HEK293 (cell line): ENCODE measurements around the gene RFESD.

Experiments used
- CTCF ChIA-PET: fragments of 350-600 bp; formaldehyde crosslinking; extraction: SDS; loops from one replicate; lab custom pipeline; 2021; ENCODE audit warnings: antibody characterized with exemption; lab: Yijun Ruan, JAX
- POLR2A ChIA-PET: fragments of 300-600 bp; formaldehyde crosslinking; extraction: SDS; loops from one replicate; lab custom pipeline; 2020; ENCODE audit warnings: antibody characterized with exemption, inconsistent platforms; lab: Yijun Ruan, JAX
- H3K27ac ChIP-seq: fragments of 200-500 bp; sonication (Bioruptor generic); 2 replicates; pipeline ENCODE4 v1.5.1; 2014; ENCODE audit warnings: low read depth, low read length, control low read depth, inconsistent platforms; ENCODE audit errors: extremely low read depth
- H3K36me3 ChIP-seq, 2 experiments: fragments of 200-500 bp in 1 of 2; sonication (Bioruptor generic) in 1 of 2; 1 replicate in 1 of 2; 2 replicates in 1 of 2; pipeline ENCODE4 v1.5.1; 2014 to 2017; ENCODE audit warnings: inconsistent platforms in 2 of 2, low read length in 2 of 2; ENCODE audit not compliant: control insufficient read depth in 2 of 2, insufficient read depth in 1 of 2
- H3K4me1 ChIP-seq: fragments of 200-500 bp; sonication (Bioruptor generic); 2 replicates; pipeline ENCODE4 v1.5.1; 2014; ENCODE audit warnings: mild to moderate bottlenecking, low read length, inconsistent platforms; ENCODE audit not compliant: control insufficient read depth, insufficient read depth
- H3K4me3 ChIP-seq: 2 replicates; pipeline ENCODE4 v1.5.1; 2011; ENCODE audit warnings: low read depth, mild to moderate bottlenecking, control low read depth, low read length, moderate library complexity
- H3K9me3 ChIP-seq: fragments of 200-500 bp; sonication (Bioruptor generic); 2 replicates; pipeline ENCODE4 v1.5.1; 2014; ENCODE audit warnings: low read depth, low read length, inconsistent platforms; ENCODE audit not compliant: control insufficient read depth, insufficient read depth
- BCL11A ChIP-seq: fragments of 450-650 bp; formaldehyde crosslinking; IDR thresholded peaks from 2 replicates; pipeline ENCODE4 v1.5.1; 2016; ENCODE audit warnings: low read depth, missing biosample characterization, missing genetic modification characterization
- EGR2 ChIP-seq: fragments of 450-650 bp; formaldehyde crosslinking; IDR thresholded peaks from 2 replicates; pipeline ENCODE4 v1.5.1; 2016; ENCODE audit warnings: low read depth, missing biosample characterization, missing genetic modification characterization
- IKZF3 ChIP-seq: fragments of 450-650 bp; IDR thresholded peaks from 2 replicates; pipeline ENCODE4 v1.5.0; 2018; ENCODE audit warnings: missing biosample characterization, mild to moderate bottlenecking, missing genetic modification characterization, moderate library complexity
- OSR2 ChIP-seq: fragments of 450-650 bp; formaldehyde crosslinking; IDR thresholded peaks from 2 replicates; pipeline ENCODE4 v1.5.1; 2016; ENCODE audit warnings: missing biosample characterization, missing genetic modification characterization
- RBAK ChIP-seq: fragments of 450-650 bp; formaldehyde crosslinking; IDR thresholded peaks from 2 replicates; pipeline ENCODE4 v1.5.1; 2016; ENCODE audit warnings: missing biosample characterization, missing genetic modification characterization
- TCF7L2 ChIP-seq: IDR thresholded peaks from 2 replicates; pipeline ENCODE4 v1.6.1; 2011; ENCODE audit warnings: low read depth, mild to moderate bottlenecking, inconsistent platforms, low read length, moderate library complexity, borderline replicate concordance
- ZBTB20 ChIP-seq: fragments of 450-650 bp; formaldehyde crosslinking; IDR thresholded peaks from 2 replicates; pipeline ENCODE4 v1.5.1; 2016; ENCODE audit warnings: missing biosample characterization, missing genetic modification characterization
- ZFP3 ChIP-seq: fragments of 450-650 bp; formaldehyde crosslinking; IDR thresholded peaks from 2 replicates; pipeline ENCODE4 v1.5.1; 2016; ENCODE audit warnings: low read depth, missing biosample characterization, missing genetic modification characterization
- ZNF155 ChIP-seq: fragments of 450-650 bp; formaldehyde crosslinking; IDR thresholded peaks from 2 replicates; pipeline ENCODE4 v1.5.1; 2016; ENCODE audit warnings: missing biosample characterization, missing genetic modification characterization
- ZNF2 ChIP-seq: fragments of 450-650 bp; formaldehyde crosslinking; IDR thresholded peaks from 2 replicates; pipeline ENCODE4 v1.5.1; 2016; ENCODE audit warnings: missing biosample characterization, missing genetic modification characterization
- ZNF292 ChIP-seq: fragments of 450-650 bp; formaldehyde crosslinking; IDR thresholded peaks from 2 replicates; pipeline ENCODE4 v1.5.1; 2016; ENCODE audit warnings: low read depth, missing biosample characterization, missing genetic modification characterization, borderline replicate concordance
- ZNF311 ChIP-seq: fragments of 450-650 bp; formaldehyde crosslinking; IDR thresholded peaks from 2 replicates; pipeline ENCODE4 v1.5.1; 2017; ENCODE audit warnings: missing biosample characterization, missing genetic modification characterization, borderline replicate concordance
- ZNF366 ChIP-seq: fragments of 450-650 bp; formaldehyde crosslinking; conservative IDR thresholded peaks from 2 replicates; pipeline ENCODE4 v1.5.1; 2016; ENCODE audit warnings: missing biosample characterization, missing genetic modification characterization
- ZNF394 ChIP-seq: fragments of 450-650 bp; formaldehyde crosslinking; IDR thresholded peaks from 2 replicates; pipeline ENCODE4 v1.5.1; 2016; ENCODE audit warnings: missing biosample characterization, missing genetic modification characterization, mild to moderate bottlenecking, moderate library complexity, borderline replicate concordance
- ZNF529 ChIP-seq: fragments of 450-650 bp; formaldehyde crosslinking; IDR thresholded peaks from 2 replicates; pipeline ENCODE4 v1.5.1; 2017; ENCODE audit warnings: missing genetic modification characterization, missing biosample characterization; ENCODE audit not compliant: insufficient replicate concordance
- ZNF585B ChIP-seq: fragments of 450-650 bp; formaldehyde crosslinking; IDR thresholded peaks from 2 replicates; pipeline ENCODE4 v1.5.1; 2016; ENCODE audit warnings: missing biosample characterization, missing genetic modification characterization
- ZNF768 ChIP-seq: fragments of 450-650 bp; formaldehyde crosslinking; IDR thresholded peaks from 2 replicates; pipeline ENCODE4 v1.5.1; 2018; ENCODE audit warnings: missing biosample characterization, mild to moderate bottlenecking, missing genetic modification characterization
- ZSCAN16 ChIP-seq: fragments of 450-650 bp; formaldehyde crosslinking; IDR thresholded peaks from 2 replicates; pipeline ENCODE4 v1.5.1; 2016; ENCODE audit warnings: missing biosample characterization, missing genetic modification characterization
- ZSCAN23 ChIP-seq: fragments of 450-650 bp; formaldehyde crosslinking; IDR thresholded peaks from 2 replicates; pipeline ENCODE4 v1.5.1; 2016; ENCODE audit warnings: missing biosample characterization, missing genetic modification characterization
- TF ChIP-seq, protein P1 (sequence below): fragments of 450-650 bp; formaldehyde crosslinking; IDR thresholded peaks from 2 replicates; pipeline ENCODE4 v1.5.0; 2017; ENCODE audit warnings: missing biosample characterization, missing genetic modification characterization, borderline replicate concordance
- TF ChIP-seq, protein P2 (sequence below): IDR thresholded peaks from 2 replicates; pipeline ENCODE4 v1.6.1; 2011; ENCODE audit warnings: mild to moderate bottlenecking, low read depth, low read length, borderline replicate concordance
- TF ChIP-seq, protein P3 (sequence below): fragments of 450-650 bp; formaldehyde crosslinking; IDR thresholded peaks from 2 replicates; pipeline ENCODE4 v1.5.1; 2016; ENCODE audit warnings: missing biosample characterization, missing genetic modification characterization, borderline replicate concordance
- TF ChIP-seq, protein P4 (sequence below): fragments of 450-650 bp; formaldehyde crosslinking; IDR thresholded peaks from 2 replicates; pipeline ENCODE4 v1.5.1; 2017; ENCODE audit warnings: missing biosample characterization, missing genetic modification characterization
- TF ChIP-seq, protein P5 (sequence below): fragments of 450-650 bp; formaldehyde crosslinking; IDR thresholded peaks from 2 replicates; pipeline ENCODE4 v1.5.1; 2017; ENCODE audit warnings: missing biosample characterization, missing genetic modification characterization

RFESD gene

DNA sequence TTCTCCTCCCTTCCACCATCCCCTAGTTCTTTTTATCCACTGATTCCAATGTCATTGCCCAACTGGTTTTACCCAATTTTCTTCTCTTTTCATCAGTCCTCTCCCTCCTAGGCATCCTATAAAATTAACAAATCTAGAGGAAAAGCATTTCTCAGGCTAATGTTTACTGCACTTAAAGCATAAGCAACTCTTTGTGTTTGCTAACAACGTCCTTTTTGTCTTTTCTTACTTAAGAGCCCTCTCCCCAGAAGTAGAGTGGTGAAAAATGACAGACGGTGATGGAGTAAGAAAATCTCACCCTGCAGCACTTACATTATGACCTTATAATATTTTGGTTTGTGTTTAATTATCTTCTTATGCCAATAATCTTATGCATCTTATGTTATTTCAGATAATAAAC, 37.8 kb downstream of the RFESD start:
- CTCF ChIA-PET = interaction anchor here (0.7 to 0.9 kb wide), 3 partner anchors 13 to 20 kb away, joined by 3 to 4 read pairs (median 4); no protein-coding TSS in a partner anchor

DNA sequence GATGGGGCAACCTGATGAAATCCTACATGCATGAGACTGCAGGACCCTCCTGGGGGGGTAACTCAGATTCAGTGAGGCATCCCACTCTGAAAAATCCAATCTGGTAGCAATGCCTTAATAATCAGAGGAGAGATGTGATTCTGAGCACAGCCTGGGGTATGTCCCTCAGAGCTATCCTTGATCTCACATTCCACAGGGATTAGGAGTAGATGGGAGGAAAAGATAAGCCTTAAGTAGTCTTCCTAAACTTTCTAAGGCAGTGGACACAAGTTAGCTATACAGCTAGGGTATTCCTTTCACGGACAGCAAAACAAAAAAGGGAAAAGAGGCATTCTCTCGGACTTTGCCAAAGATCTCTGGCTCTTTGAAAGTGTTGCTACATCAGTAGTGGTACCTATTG, 40.1 kb downstream of the RFESD start:
- Histone ChIP-seq H3K4me3 (no peak overlapping the region), H3K4me1 (no peaks in the 10 kb centered on the region), H3K36me3 (no peaks in the 10 kb centered on the region), H3K27ac (no peak overlapping the region), H3K9me3 (no peaks in the 10 kb centered on the region)
- ChIA-PET POLR2A (no interaction called here), CTCF (interaction anchor here (1.1 kb wide), 1 partner anchor 19 kb away, joined by 3 read pairs; no protein-coding TSS in a partner anchor)
- TF ChIP-seq, protein P1, sequence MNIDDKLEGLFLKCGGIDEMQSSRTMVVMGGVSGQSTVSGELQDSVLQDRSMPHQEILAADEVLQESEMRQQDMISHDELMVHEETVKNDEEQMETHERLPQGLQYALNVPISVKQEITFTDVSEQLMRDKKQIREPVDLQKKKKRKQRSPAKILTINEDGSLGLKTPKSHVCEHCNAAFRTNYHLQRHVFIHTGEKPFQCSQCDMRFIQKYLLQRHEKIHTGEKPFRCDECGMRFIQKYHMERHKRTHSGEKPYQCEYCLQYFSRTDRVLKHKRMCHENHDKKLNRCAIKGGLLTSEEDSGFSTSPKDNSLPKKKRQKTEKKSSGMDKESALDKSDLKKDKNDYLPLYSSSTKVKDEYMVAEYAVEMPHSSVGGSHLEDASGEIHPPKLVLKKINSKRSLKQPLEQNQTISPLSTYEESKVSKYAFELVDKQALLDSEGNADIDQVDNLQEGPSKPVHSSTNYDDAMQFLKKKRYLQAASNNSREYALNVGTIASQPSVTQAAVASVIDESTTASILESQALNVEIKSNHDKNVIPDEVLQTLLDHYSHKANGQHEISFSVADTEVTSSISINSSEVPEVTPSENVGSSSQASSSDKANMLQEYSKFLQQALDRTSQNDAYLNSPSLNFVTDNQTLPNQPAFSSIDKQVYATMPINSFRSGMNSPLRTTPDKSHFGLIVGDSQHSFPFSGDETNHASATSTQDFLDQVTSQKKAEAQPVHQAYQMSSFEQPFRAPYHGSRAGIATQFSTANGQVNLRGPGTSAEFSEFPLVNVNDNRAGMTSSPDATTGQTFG (tag by site-specific recombination) = no peak
- TF ChIP-seq ZSCAN16 (tag by site-specific recombination) (no peak), TCF7L2 (no peak), ZNF155 (tag by site-specific recombination) (no peak)

More for the DNA sequence above, 37.8 kb downstream of the RFESD start:
- POLR2A ChIA-PET = no interaction called here
- H3K4me1 ChIP-seq = no peaks in the 10 kb centered on the region
- H3K4me3 ChIP-seq = no peak overlapping the region
- no peak overlapping the region for H3K27ac ChIP-seq
- no peaks in the 10 kb centered on the region for H3K9me3 ChIP-seq
- TF ChIP-seq, protein P2, sequence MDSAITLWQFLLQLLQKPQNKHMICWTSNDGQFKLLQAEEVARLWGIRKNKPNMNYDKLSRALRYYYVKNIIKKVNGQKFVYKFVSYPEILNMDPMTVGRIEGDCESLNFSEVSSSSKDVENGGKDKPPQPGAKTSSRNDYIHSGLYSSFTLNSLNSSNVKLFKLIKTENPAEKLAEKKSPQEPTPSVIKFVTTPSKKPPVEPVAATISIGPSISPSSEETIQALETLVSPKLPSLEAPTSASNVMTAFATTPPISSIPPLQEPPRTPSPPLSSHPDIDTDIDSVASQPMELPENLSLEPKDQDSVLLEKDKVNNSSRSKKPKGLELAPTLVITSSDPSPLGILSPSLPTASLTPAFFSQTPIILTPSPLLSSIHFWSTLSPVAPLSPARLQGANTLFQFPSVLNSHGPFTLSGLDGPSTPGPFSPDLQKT = no peak
- TF ChIP-seq, protein P3, sequence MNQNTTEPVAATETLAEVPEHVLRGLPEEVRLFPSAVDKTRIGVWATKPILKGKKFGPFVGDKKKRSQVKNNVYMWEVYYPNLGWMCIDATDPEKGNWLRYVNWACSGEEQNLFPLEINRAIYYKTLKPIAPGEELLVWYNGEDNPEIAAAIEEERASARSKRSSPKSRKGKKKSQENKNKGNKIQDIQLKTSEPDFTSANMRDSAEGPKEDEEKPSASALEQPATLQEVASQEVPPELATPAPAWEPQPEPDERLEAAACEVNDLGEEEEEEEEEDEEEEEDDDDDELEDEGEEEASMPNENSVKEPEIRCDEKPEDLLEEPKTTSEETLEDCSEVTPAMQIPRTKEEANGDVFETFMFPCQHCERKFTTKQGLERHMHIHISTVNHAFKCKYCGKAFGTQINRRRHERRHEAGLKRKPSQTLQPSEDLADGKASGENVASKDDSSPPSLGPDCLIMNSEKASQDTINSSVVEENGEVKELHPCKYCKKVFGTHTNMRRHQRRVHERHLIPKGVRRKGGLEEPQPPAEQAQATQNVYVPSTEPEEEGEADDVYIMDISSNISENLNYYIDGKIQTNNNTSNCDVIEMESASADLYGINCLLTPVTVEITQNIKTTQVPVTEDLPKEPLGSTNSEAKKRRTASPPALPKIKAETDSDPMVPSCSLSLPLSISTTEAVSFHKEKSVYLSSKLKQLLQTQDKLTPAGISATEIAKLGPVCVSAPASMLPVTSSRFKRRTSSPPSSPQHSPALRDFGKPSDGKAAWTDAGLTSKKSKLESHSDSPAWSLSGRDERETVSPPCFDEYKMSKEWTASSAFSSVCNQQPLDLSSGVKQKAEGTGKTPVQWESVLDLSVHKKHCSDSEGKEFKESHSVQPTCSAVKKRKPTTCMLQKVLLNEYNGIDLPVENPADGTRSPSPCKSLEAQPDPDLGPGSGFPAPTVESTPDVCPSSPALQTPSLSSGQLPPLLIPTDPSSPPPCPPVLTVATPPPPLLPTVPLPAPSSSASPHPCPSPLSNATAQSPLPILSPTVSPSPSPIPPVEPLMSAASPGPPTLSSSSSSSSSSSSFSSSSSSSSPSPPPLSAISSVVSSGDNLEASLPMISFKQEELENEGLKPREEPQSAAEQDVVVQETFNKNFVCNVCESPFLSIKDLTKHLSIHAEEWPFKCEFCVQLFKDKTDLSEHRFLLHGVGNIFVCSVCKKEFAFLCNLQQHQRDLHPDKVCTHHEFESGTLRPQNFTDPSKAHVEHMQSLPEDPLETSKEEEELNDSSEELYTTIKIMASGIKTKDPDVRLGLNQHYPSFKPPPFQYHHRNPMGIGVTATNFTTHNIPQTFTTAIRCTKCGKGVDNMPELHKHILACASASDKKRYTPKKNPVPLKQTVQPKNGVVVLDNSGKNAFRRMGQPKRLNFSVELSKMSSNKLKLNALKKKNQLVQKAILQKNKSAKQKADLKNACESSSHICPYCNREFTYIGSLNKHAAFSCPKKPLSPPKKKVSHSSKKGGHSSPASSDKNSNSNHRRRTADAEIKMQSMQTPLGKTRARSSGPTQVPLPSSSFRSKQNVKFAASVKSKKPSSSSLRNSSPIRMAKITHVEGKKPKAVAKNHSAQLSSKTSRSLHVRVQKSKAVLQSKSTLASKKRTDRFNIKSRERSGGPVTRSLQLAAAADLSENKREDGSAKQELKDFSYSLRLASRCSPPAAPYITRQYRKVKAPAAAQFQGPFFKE = no peak
- TF ChIP-seq, protein P4, sequence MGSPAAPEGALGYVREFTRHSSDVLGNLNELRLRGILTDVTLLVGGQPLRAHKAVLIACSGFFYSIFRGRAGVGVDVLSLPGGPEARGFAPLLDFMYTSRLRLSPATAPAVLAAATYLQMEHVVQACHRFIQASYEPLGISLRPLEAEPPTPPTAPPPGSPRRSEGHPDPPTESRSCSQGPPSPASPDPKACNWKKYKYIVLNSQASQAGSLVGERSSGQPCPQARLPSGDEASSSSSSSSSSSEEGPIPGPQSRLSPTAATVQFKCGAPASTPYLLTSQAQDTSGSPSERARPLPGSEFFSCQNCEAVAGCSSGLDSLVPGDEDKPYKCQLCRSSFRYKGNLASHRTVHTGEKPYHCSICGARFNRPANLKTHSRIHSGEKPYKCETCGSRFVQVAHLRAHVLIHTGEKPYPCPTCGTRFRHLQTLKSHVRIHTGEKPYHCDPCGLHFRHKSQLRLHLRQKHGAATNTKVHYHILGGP (tag by site-specific recombination) = no peak
- no peak for TF ChIP-seq ZNF394 (tag by site-specific recombination)
- TF ChIP-seq OSR2 (tag by site-specific recombination) = no peak
- no peak for TF ChIP-seq BCL11A (tag by site-specific recombination)
- TF ChIP-seq RBAK (tag by site-specific recombination) = no peak
- TF ChIP-seq ZNF585B (tag by site-specific recombination) = no peak
- TF ChIP-seq ZNF768 = no peak
- TF ChIP-seq ZSCAN23 = no peak
- TF ChIP-seq ZNF2 (tag by site-specific recombination) = no peak
- no peak for TF ChIP-seq ZNF311 (tag by site-specific recombination)
- TF ChIP-seq EGR2 = no peak
- TF ChIP-seq, protein P5, sequence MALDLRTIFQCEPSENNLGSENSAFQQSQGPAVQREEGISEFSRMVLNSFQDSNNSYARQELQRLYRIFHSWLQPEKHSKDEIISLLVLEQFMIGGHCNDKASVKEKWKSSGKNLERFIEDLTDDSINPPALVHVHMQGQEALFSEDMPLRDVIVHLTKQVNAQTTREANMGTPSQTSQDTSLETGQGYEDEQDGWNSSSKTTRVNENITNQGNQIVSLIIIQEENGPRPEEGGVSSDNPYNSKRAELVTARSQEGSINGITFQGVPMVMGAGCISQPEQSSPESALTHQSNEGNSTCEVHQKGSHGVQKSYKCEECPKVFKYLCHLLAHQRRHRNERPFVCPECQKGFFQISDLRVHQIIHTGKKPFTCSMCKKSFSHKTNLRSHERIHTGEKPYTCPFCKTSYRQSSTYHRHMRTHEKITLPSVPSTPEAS (tag by site-specific recombination) = no peak
- TF ChIP-seq ZNF366 (tag by site-specific recombination) = no peak
- no peak for TF ChIP-seq ZNF529 (tag by site-specific recombination)
- TF ChIP-seq ZBTB20 (tag by site-specific recombination) = no peak
- TF ChIP-seq ZNF292 (tag by site-specific recombination) = no peak
- no peak for TF ChIP-seq ZFP3 (tag by site-specific recombination)
- no peak for TF ChIP-seq IKZF3 (tag by site-specific recombination)
- H3K36me3 ChIP-seq = no peaks in the 10 kb centered on the region
